HCT116 (cell line): ENCODE data around the gene PHB1.

Experiments used
- CTCF ChIP-seq, 3 experiments: fragments of 200-600 bp in 1 of 3; sonication (generic) in 1 of 3; IDR thresholded peaks in 2 of 3; conservative IDR thresholded peaks in 1 of 3; 2 replicates each; pipeline ENCODE4 v1.5.1; 2012 to 2017; ENCODE audit warnings: low read depth in 2 of 3, low read length in 2 of 3, antibody characterized with exemption in 1 of 3, borderline replicate concordance in 1 of 3, control low read depth in 1 of 3, mild to moderate bottlenecking in 1 of 3, mixed read lengths in 1 of 3, mixed run types in 1 of 3, moderate library complexity in 1 of 3; ENCODE audit not compliant: insufficient read depth in 1 of 3
- EGR1 ChIP-seq: IDR thresholded peaks from 2 replicates; pipeline ENCODE4 v1.6.1; 2012; ENCODE audit warnings: low read depth
- ELF1 ChIP-seq: IDR thresholded peaks from 2 replicates; pipeline ENCODE4 v1.6.1; 2012; ENCODE audit warnings: low read depth, borderline replicate concordance
- EZH2 ChIP-seq: fragments of 200-600 bp; sonication (generic); IDR thresholded peaks from 2 replicates; pipeline ENCODE4 v1.6.1; 2017; ENCODE audit warnings: antibody characterized with exemption, mixed run types
- EZH2phosphoT487 ChIP-seq: fragments of 200-600 bp; IDR thresholded peaks from 2 replicates; pipeline ENCODE4 v1.6.1; 2018; ENCODE audit warnings: antibody characterized with exemption, borderline replicate concordance
- MAX ChIP-seq: IDR thresholded peaks from 2 replicates; pipeline ENCODE4 v1.6.1; 2012
- POLR2A ChIP-seq: IDR thresholded peaks from 2 replicates; pipeline ENCODE4 v1.7.0; 2011; ENCODE audit warnings: borderline replicate concordance; ENCODE audit not compliant: insufficient read depth, insufficient read length; ENCODE audit errors: extremely low read depth
- RAD21 ChIP-seq: IDR thresholded peaks from 2 replicates; pipeline ENCODE4 v1.6.1; 2012; ENCODE audit warnings: low read depth, mild to moderate bottlenecking
- REST ChIP-seq: IDR thresholded peaks from 2 replicates; pipeline ENCODE4 v1.6.1; 2012; ENCODE audit warnings: low read depth
- ZBTB33 ChIP-seq: IDR thresholded peaks from 2 replicates; pipeline ENCODE4 v1.6.1; 2011; ENCODE audit warnings: mild to moderate bottlenecking, low read length, moderate library complexity; ENCODE audit not compliant: insufficient replicate concordance; ENCODE audit errors: extremely low read depth
- ZFX ChIP-seq: fragments of 450-650 bp; IDR thresholded peaks from 2 replicates; pipeline ENCODE4 v1.6.1; 2017

GRCh38 chr17:49452201-49452600 lies 37.5 kb upstream of the PHB1 start:
- TF ChIP-seq POLR2A (no peak), CTCF (IDR thresholded peaks at IDR 0.05 in 2 of 3, conservative IDR thresholded peaks at IDR 0.05 in 1 of 3; ENCODE audit: borderline replicate concordance in 1 of 3, insufficient read depth in 1 of 3, low read depth in 2 of 3, low read length in 2 of 3) (no peak), EZH2 (no peak), MAX (no peak), ZFX (no peak), EZH2phosphoT487 (no peak), ELF1 (no peak), EGR1 (no peak), RAD21 (no peak), ZBTB33 (no peak), REST (no peak)
